Lower leg skin (tissue), 4 donors: ENCODE results near the gene MKRN1. TPM values are rescaled to one million over a fixed set of nuclear protein-coding genes. Genes with fewer than 3 reads are reported as not detected.
"Not testable (repeated sequence)": the region's sequence is repeated elsewhere in the genome, so short reads cannot be mapped to it uniquely, and the experiment has no call there.

Experiments used
- DNase-seq, 2 donors: peaks; one replicate each; pipeline ENCODE4 v3.0.0-alpha.2; 2019; ENCODE audit warnings: low spot score in 2 of 2
- H3K4me3 ChIP-seq: fragments of 200-600 bp; sonication (generic); 2 replicates; pipeline ENCODE4 v1.5.1; 2017; ENCODE audit warnings: mild to moderate bottlenecking, low read depth; ENCODE audit not compliant: poor library complexity, severe bottlenecking
- POLR2A ChIP-seq, 2 donors: fragments of 450-650 bp; IDR thresholded peaks; one replicate each; pipeline ENCODE4 v1.6.1; 2016 to 2017; ENCODE audit warnings: antibody characterized with exemption in 2 of 2, mild to moderate bottlenecking in 1 of 2, moderate library complexity in 1 of 2
- WGBS, 2 donors: methylation state at CpG; one replicate each; pipeline ENCODE4 v1.1.5; 2018; 5-methylcytosine and 5-hydroxymethylcytosine counted together
- intact Hi-C: fragments of 100-400 bp; cut with DNase I; formaldehyde crosslinking; loops from one replicate; pipeline ENCODE4 v1.15.0; 2023; ENCODE audit warnings: low total_unique reads
- total RNA-seq, 4 donors: library from RNA; depleted of rRNA; stranded (reverse); fragments of >200 nt; gene quantifications; one replicate each; pipeline ENCODE4 v1.1.0, GENCODE V29; 2016
- TF ChIP-seq, protein P1 (sequence below), 3 donors: fragments of 450-650 bp; IDR thresholded peaks; one replicate each; pipeline ENCODE4 v1.5.1; 2016; ENCODE audit warnings: antibody characterized with exemption in 3 of 3, mild to moderate bottlenecking in 3 of 3, moderate library complexity in 2 of 3

The MKRN1 gene
- total RNA-seq, 4 donors from 2014 or later: 74.4 to 92.3 (median 85.4) TPM

GRCh38 chr7:140458201-140458600 lies 21.1 kb downstream of the MKRN1 start:
- intact Hi-C loops: no loop called here
- TF ChIP-seq POLR2A (IDR thresholded peaks at IDR 0.05): no peak
- TF ChIP-seq, protein P1, sequence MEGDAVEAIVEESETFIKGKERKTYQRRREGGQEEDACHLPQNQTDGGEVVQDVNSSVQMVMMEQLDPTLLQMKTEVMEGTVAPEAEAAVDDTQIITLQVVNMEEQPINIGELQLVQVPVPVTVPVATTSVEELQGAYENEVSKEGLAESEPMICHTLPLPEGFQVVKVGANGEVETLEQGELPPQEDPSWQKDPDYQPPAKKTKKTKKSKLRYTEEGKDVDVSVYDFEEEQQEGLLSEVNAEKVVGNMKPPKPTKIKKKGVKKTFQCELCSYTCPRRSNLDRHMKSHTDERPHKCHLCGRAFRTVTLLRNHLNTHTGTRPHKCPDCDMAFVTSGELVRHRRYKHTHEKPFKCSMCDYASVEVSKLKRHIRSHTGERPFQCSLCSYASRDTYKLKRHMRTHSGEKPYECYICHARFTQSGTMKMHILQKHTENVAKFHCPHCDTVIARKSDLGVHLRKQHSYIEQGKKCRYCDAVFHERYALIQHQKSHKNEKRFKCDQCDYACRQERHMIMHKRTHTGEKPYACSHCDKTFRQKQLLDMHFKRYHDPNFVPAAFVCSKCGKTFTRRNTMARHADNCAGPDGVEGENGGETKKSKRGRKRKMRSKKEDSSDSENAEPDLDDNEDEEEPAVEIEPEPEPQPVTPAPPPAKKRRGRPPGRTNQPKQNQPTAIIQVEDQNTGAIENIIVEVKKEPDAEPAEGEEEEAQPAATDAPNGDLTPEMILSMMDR (IDR thresholded peaks at IDR 0.05): no peak
- DNase-seq: no peak
- WGBS, 2 donors: 82 to 83% methylated on average over 3 of the region's 3 CpGs
- no peak overlapping the region for H3K4me3 ChIP-seq

DNA sequence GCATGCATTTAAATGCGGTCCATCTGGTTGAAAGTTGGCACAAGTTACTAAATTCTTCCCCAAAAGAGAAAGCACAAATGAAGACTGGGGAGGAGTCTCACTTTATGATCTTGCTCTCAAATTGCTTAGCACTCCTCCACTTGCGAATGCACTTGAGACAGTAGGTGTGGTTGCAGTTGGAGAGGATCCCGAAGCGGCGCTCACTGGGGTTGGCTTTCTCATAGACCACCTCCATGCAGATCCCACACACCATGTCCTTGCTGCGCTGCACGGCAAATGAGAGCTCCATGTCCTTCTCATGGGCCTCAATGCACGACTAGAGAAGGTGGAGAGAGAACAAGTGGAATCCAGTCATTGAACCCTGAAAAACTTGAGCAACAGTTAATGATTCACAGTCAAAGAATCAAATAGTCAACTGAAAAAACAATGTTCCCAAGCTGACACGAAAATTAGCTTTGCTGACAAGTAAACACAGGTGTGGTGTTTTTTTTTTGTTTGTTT lies 22.7 kb downstream of the MKRN1 start:
- TF ChIP-seq POLR2A (IDR thresholded peaks at IDR 0.05): no peak
- TF ChIP-seq, protein P1 (IDR thresholded peaks at IDR 0.05): no peak
- intact Hi-C loops: no loop called here
- DNase-seq: no peak
- no peak overlapping the region for H3K4me3 ChIP-seq
- WGBS, 2 donors: 93 to 96% methylated on average over 9 of the region's 9 CpGs

DNA sequence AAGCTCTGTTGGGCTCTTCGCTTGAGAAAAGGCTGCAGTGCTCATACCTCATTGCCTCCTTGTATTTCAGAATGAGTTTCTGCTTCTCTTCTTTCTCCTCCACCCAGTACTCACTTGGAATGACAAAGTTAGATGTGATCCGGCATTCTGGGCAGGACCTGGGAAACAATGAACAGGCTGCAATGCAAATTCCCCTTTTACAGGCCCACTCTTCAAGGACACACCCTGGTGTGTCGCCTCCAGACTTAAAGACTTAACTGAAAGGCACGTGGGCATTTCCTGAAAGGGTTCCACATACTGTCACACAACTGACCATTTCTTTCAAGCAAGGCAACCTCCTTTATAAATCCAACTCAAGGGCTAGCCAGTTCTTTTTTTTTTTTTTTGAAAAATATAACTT lies 23.6 kb downstream of the MKRN1 start:
- intact Hi-C loops: no loop called here
- WGBS, 2 donors: 74 to 78% methylated on average over 4 of the region's 4 CpGs
- DNase-seq: no peak
- no peak for TF ChIP-seq POLR2A (IDR thresholded peaks at IDR 0.05)
- TF ChIP-seq, protein P1 (IDR thresholded peaks at IDR 0.05): no peak
- H3K4me3 ChIP-seq: no peak overlapping the region

- WGBS, 2 donors: 74 to 78% methylated on average over 8 of the region's 8 CpGs
- DNase-seq: no peak
- H3K4me3 ChIP-seq: no peak overlapping the region
- TF ChIP-seq, protein P1 (IDR thresholded peaks at IDR 0.05): no peak
- no peak for TF ChIP-seq POLR2A (IDR thresholded peaks at IDR 0.05)
- intact Hi-C loops: no loop called here
These were observed 24.7 kb downstream of the MKRN1 start for GRCh38 chr7:140454657-140455015.

DNA sequence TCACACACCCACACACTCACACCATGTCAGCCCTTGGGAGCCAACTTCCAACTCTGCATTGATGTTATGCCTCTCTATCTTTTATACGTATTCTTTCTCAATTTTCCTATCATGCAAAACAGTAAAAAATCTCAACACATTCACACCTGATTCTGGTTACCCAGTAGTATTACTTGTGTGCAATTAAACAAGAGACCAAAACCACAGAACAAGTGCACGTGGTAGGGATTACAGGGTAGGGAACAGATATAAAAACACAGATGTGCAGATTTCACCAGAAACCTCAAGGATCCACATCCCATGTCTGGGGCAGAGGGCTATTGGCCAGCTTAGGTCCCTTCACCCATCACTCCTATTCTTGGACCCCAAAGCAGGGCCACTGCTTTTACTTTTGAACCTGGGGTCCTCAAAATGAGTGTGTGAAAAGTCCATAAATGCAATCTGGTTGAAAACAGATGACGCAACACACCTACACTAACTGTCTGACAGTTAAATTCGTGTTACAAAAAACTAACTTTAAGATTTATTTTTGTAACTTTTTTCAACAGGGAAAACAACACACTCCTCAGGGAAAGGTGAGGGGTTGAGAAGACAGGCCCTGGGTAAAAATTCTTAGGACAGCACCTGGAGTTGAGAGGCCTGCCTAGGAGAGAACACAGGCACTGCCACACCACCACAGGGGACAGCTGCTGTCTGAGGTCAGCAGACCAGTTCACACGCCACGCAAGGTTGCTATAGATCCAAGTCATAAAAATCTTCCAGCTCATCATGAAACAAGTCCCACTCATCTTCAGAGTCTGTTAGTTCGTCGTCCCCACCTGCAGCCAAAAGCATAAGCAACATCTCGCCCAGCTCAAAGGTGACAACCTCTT lies 25.3 kb downstream of the MKRN1 start:
- H3K4me3 ChIP-seq, DNase-seq, intact Hi-C loops: not testable (repeated sequence)
- WGBS, 2 donors: 86 to 94% methylated on average over 9 of the region's 9 CpGs

GRCh38 chr7:140453273-140453672 lies 26.0 kb downstream of the MKRN1 start:
- DNase-seq: no peak
- TF ChIP-seq, protein P1 (IDR thresholded peaks at IDR 0.05): no peak
- TF ChIP-seq POLR2A (IDR thresholded peaks at IDR 0.05): no peak
- H3K4me3 ChIP-seq: no peak overlapping the region
- intact Hi-C loops: no loop called here
- 85 to 89% methylated on average over 4 of the region's 4 CpGs for WGBS, 2 donors
